Activated CD4-positive, alpha-beta T cell treated with anti-CD3 and anti-CD28 coated beads, Interleukin-2, amount 10 ng/mL, durations not matched to agents 24 days and 14 days (primary cell): ENCODE measurements around the gene HTR2B. TPM values are rescaled to one million over a fixed set of nuclear protein-coding genes. Genes with fewer than 3 reads are reported as not detected.
A peak's percentile ranks its signal among the peaks of the same experiment; 100 is the strongest.

ENCODE experiments used
- DNase-seq: peaks from one replicate; pipeline ENCODE4 v3.0.0; 2022
- H3K27ac Mint-ChIP-seq: one replicate; pipeline ENCODE4 v1.8.0; 2022; ENCODE audit warnings: mild to moderate bottlenecking, mixed read lengths
- H3K27me3 Mint-ChIP-seq: one replicate; pipeline ENCODE4 v1.8.0; 2022; ENCODE audit warnings: mixed read lengths
- H3K36me3 Mint-ChIP-seq: one replicate; pipeline ENCODE4 v1.8.0; 2022; ENCODE audit warnings: low read depth, mild to moderate bottlenecking, mixed read lengths
- H3K4me1 Mint-ChIP-seq: one replicate; pipeline ENCODE4 v1.8.0; 2021; ENCODE audit warnings: mixed read lengths
- H3K4me3 Mint-ChIP-seq: one replicate; pipeline ENCODE4 v1.8.0; 2022; ENCODE audit warnings: mild to moderate bottlenecking, moderate library complexity, mixed read lengths
- H3K9me3 Mint-ChIP-seq: one replicate; pipeline ENCODE4 v1.8.0; 2021; ENCODE audit warnings: mixed read lengths
- intact Hi-C: fragments of 100-400 bp; cut with micrococcal nuclease; formaldehyde crosslinking; loops from one replicate; pipeline ENCODE4 v1.15.1; 2023
- total RNA-seq: library from RNA; stranded (reverse); gene quantifications from 2 replicates; pipeline ENCODE4 v1.2.3, GENCODE V29; 2022

HTR2B gene
- total RNA-seq, result 0.09 TPM in 1 of 2 replicates, not detected in the other

GRCh38 chr2:231124838-231125568 lies at the start of gene HTR2B:
Gene HTR2B, minus strand, starts transcription at chr2:231125042. Its CDS starts 1,278 bp downstream, at chr2:231123764.
- peaks cover 2% of the 10 kb centered on the region for H3K36me3 Mint-ChIP-seq
- H3K27ac Mint-ChIP-seq, result no peak within 1 kb of the TSS
- peak; percentile 60 for DNase-seq
- peaks cover 17% of the 10 kb centered on the region for H3K4me1 Mint-ChIP-seq
- no peaks in the 10 kb centered on the region for H3K9me3 Mint-ChIP-seq
- no peaks in the 10 kb centered on the region for H3K27me3 Mint-ChIP-seq
- intact Hi-C loops, result loop anchor here (1.0 kb wide), 1 partner anchor 43 kb away; no protein-coding TSS in a partner anchor
- peak within 1 kb of the TSS; percentile 26 for H3K4me3 Mint-ChIP-seq

- no peak for DNase-seq
- Mint-ChIP-seq H3K36me3 (peaks cover 55% of the 10 kb centered on the region), H3K4me3 (no peak overlapping the region), H3K4me1 (peaks cover 8% of the 10 kb centered on the region), H3K27ac (no peak overlapping the region), H3K27me3 (no peaks in the 10 kb centered on the region), H3K9me3 (no peaks in the 10 kb centered on the region)
- intact Hi-C loops, result no loop called here
Observed at GRCh38 chr2:231174211-231174651, 49.4 kb upstream of the HTR2B start.

DNA sequence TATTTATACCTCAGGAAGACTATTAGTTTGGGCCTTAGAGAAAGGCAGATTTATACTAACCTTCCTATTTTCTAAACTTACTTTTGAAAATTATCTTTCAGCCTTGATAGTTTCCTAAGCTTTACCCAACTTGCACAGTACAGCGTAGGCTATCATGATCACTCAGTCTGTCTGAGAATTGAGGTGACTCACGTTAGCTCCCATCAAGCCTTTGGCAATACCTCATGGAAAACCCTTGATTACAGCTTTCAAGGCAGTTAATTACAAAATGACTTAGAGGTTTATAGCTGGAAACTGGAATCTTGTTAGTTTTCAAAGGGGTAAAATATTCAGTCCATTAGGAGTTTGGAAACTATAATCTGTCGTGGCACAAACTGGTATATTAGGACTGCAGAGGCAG lies 47.2 kb upstream of the HTR2B start:
- Mint-ChIP-seq H3K4me3 (no peak overlapping the region), H3K36me3 (peaks cover 66% of the 10 kb centered on the region), H3K27me3 (no peaks in the 10 kb centered on the region), H3K4me1 (peaks cover 23% of the 10 kb centered on the region), H3K9me3 (no peaks in the 10 kb centered on the region), H3K27ac (no peak overlapping the region)
- intact Hi-C loops, result no loop called here
- DNase-seq, result no peak

DNA sequence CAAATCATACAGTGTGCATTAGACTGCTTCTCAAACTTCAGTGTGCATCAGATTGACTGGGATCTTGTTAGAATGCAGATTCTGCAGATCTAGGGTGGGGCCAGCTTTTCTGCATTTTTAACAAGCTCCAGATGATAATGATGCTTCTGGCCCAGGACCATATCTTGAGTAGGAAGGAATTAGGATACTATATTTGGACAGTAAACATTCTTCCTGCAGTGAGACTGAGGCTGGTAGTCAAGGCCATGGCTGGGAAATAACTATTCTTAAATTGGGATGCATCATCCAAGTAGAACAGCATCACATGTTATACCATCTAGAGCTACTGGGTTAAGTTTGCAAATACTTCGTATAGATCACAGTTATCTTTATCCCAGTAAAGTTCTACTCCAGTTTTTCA lies 45.2 kb upstream of the HTR2B start:
- peaks cover 71% of the 10 kb centered on the region for H3K36me3 Mint-ChIP-seq
- intact Hi-C loops, result no loop called here
- no peak overlapping the region for H3K27ac Mint-ChIP-seq
- H3K4me1 Mint-ChIP-seq, result peaks cover 22% of the 10 kb centered on the region
- H3K27me3 Mint-ChIP-seq, result no peaks in the 10 kb centered on the region
- no peak overlapping the region for H3K4me3 Mint-ChIP-seq
- no peak for DNase-seq
- no peaks in the 10 kb centered on the region for H3K9me3 Mint-ChIP-seq

- Mint-ChIP-seq H3K9me3 (no peaks in the 10 kb centered on the region), H3K27ac (no peak overlapping the region), H3K4me3 (no peak overlapping the region), H3K4me1 (peaks cover 22% of the 10 kb centered on the region), H3K27me3 (no peaks in the 10 kb centered on the region), H3K36me3 (peaks cover 71% of the 10 kb centered on the region)
- intact Hi-C loops, result no loop called here
- peak; percentile 44 for DNase-seq
Observed at GRCh38 chr2:231169488-231169887, 44.6 kb upstream of the HTR2B start.

- intact Hi-C loops, result loop anchor here (1.0 kb wide), 1 partner anchor 43 kb away; the partner anchor contains the start of gene HTR2B
- H3K4me3 Mint-ChIP-seq, result no peak overlapping the region
- DNase-seq, result peak; percentile 37
- peaks cover 70% of the 10 kb centered on the region for H3K36me3 Mint-ChIP-seq
- H3K27me3 Mint-ChIP-seq, result no peaks in the 10 kb centered on the region
- peak overlapping the region; percentile 68 for H3K27ac Mint-ChIP-seq
- H3K9me3 Mint-ChIP-seq, result no peaks in the 10 kb centered on the region
- peaks cover 22% of the 10 kb centered on the region for H3K4me1 Mint-ChIP-seq
Observed at GRCh38 chr2:231168460-231169139, 43.8 kb upstream of the HTR2B start.

- H3K4me1 Mint-ChIP-seq, result peaks cover 25% of the 10 kb centered on the region
- H3K27ac Mint-ChIP-seq, result peak overlapping the region; percentile 68
- peaks cover 70% of the 10 kb centered on the region for H3K36me3 Mint-ChIP-seq
- no peak overlapping the region for H3K4me3 Mint-ChIP-seq
- no peaks in the 10 kb centered on the region for H3K27me3 Mint-ChIP-seq
- peak; percentile 29 for DNase-seq
- H3K9me3 Mint-ChIP-seq, result no peaks in the 10 kb centered on the region
- intact Hi-C loops, result loop anchor here (1.0 kb wide), 1 partner anchor 43 kb away; the partner anchor contains the start of gene HTR2B
Observed at GRCh38 chr2:231167745-231168459, 43.1 kb upstream of the HTR2B start.

DNA sequence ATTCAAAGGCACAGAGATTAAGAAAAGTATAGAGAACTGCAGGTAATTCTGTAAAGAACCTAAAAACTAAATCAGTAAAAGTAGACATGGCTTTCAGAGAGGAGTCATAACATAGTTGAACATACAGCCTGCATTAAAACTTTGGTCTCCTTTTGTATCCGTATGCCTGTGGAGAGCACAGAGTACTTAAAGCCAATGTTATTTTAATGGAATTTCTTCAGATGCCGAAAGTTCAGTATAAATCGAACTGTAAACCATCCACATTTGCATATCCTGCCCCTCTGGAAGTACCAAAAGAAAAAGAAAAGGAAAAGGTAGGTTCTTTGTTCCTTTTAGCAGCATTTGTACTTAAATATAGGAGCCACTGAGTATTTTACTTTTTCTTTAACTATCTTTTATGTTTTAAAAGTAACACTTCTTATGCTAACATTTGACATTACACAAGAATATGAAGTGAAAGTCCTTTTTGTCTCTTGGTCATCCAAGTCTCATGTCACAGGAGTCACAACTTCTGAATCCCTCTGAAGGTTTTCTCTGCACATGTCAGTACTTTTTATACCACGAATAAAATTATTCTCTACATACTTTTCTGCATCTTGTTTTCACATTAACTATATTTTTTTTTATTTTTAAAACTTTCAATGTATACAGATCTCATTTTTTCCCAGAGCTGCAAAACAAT lies 38.7 kb upstream of the HTR2B start:
- no peaks in the 10 kb centered on the region for H3K27me3 Mint-ChIP-seq
- peaks cover 56% of the 10 kb centered on the region for H3K36me3 Mint-ChIP-seq
- no peaks in the 10 kb centered on the region for H3K9me3 Mint-ChIP-seq
- peaks cover 34% of the 10 kb centered on the region for H3K4me1 Mint-ChIP-seq
- no peak overlapping the region for H3K27ac Mint-ChIP-seq
- DNase-seq, result peak; percentile 49
- intact Hi-C loops, result loop anchor here (5.0 kb wide), 1 partner anchor 61 kb away; no protein-coding TSS in a partner anchor
- no peak overlapping the region for H3K4me3 Mint-ChIP-seq

DNA sequence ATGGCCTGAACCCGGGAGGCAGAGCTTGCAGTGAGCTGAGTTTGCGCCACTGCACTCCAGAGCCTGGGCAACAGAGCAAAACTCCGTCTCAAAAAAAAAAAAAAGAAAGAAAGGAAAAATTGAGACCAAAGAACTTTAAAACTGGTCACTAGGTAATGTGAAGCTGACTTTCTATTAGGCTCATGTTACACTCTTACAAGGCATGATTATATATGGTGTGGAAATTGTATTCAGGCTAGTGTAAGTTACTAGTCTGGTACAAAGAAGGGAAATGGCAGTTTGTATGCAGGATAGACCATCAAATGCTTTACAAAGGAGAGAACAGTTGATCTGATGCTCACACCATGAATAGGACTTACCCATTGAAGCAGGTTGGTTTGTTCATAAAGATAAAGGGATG lies 38.2 kb upstream of the HTR2B start:
- H3K36me3 Mint-ChIP-seq, result peaks cover 56% of the 10 kb centered on the region
- DNase-seq, result no peak
- H3K9me3 Mint-ChIP-seq, result no peaks in the 10 kb centered on the region
- H3K4me1 Mint-ChIP-seq, result peaks cover 29% of the 10 kb centered on the region
- H3K27ac Mint-ChIP-seq, result no peak overlapping the region
- H3K27me3 Mint-ChIP-seq, result no peaks in the 10 kb centered on the region
- H3K4me3 Mint-ChIP-seq, result no peak overlapping the region
- intact Hi-C loops, result loop anchor here (5.0 kb wide), 1 partner anchor 61 kb away; no protein-coding TSS in a partner anchor

DNA sequence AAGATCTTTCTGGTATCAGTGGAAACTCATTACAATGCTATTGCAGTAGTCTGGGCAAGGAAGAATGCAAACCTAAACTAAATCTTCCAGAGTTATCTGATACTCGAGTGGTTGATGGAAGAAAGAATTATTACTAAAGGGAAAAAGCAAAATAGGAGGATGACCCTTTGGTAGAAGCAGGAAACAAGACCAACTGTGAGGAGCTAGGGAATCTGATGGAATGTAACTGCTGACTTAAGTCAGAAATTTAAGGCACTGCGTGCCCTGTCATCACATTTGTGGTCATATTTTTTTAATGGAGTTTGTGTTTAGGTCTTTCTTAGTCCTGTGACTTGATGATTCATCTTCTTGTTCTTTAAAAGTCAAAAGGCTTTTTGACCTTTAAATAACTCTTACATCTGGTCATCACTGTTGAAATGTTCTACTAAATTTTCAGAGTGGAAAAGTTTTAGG lies 37.1 kb upstream of the HTR2B start:
- Mint-ChIP-seq H3K27me3 (no peaks in the 10 kb centered on the region), H3K9me3 (no peaks in the 10 kb centered on the region), H3K27ac (peak overlapping the region; percentile 85), H3K4me1 (peaks cover 18% of the 10 kb centered on the region), H3K4me3 (peak overlapping the region; percentile 32), H3K36me3 (peaks cover 47% of the 10 kb centered on the region)
- intact Hi-C loops, result loop anchor here (5.0 kb wide), 1 partner anchor 60 kb away; no protein-coding TSS in a partner anchor
- DNase-seq, result peak; percentile 24

DNA sequence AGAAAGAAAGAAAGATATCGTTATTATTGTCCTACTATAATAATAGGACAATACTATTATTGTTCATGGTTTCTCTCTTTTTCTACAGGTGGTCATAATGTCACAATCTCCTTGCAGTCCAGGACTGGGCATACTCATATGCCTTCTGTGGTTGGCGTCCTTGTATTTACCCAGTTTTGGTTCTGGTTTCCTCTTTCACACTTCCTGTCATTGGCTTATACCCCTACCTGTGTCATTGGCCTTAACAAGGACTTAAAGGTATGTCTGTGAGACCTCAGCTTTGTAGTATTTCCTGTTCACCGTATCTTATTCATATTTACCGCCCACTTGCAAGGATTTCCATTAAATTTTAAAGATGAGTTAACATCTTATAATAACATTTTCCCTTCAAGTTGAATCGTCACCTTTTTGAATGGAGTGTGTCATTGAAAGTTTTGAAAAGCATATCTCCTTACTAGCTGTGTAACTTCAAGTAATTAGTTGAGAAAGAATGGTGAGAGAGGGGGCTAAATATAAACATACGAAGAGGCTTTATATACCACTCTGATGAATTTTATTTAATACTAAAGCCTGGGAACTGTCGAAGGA lies 36.5 kb upstream of the HTR2B start:
- Mint-ChIP-seq H3K27ac (peak overlapping the region; percentile 85), H3K9me3 (no peaks in the 10 kb centered on the region), H3K4me1 (peaks cover 17% of the 10 kb centered on the region), H3K27me3 (no peaks in the 10 kb centered on the region), H3K36me3 (peaks cover 43% of the 10 kb centered on the region), H3K4me3 (peak overlapping the region; percentile 32)
- intact Hi-C loops, result loop anchor here (5.0 kb wide), 1 partner anchor 59 kb away; no protein-coding TSS in a partner anchor
- peak; percentile 55 for DNase-seq

DNA sequence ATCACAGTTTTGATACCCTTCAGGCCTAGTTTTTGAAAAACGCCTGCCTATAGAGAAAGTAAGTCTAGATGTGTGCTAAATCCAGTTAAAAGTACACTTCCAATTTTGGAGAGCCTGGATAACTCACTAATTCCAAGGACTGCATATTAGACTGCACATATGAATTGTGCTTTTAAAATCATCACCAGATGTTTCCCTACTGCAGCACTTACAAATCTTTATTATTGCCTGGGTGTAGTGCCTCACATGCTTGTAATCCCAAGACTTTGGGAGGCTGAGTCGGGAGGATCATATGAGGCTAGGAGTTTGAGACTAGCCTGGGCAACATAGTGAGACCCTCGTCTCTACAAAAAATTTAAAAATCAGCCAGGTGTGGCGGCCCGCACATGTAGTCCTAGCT lies 35.9 kb upstream of the HTR2B start:
- Mint-ChIP-seq H3K9me3 (no peaks in the 10 kb centered on the region), H3K36me3 (peaks cover 39% of the 10 kb centered on the region), H3K4me3 (no peak overlapping the region), H3K27ac (no peak overlapping the region), H3K4me1 (peaks cover 17% of the 10 kb centered on the region), H3K27me3 (no peaks in the 10 kb centered on the region)
- DNase-seq, result peak; percentile 47
- intact Hi-C loops, result loop anchor here (5.0 kb wide), 1 partner anchor 58 kb away; no protein-coding TSS in a partner anchor

DNA sequence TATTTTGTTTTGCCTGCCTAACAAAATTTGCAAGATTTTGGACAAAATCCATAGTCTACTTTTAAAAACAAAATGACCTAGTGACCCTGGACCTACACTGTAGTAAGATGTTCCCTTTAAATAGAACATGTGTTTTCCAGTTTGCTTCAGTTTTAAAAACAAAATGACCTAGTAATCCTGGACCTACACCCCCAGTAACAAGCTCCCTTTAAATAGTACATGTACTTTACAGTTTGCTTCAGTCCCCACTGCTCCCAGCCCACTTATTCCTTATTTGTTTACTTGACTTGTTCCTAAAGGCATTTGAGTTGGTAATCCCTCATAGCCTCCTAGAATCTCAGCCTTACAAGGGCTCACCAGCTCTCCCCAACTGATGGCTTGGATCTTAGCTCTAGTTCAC lies 34.5 kb upstream of the HTR2B start:
- Mint-ChIP-seq H3K4me1 (peaks cover 17% of the 10 kb centered on the region), H3K4me3 (no peak overlapping the region), H3K27me3 (no peaks in the 10 kb centered on the region), H3K36me3 (peaks cover 34% of the 10 kb centered on the region), H3K9me3 (no peaks in the 10 kb centered on the region), H3K27ac (no peak overlapping the region)
- intact Hi-C loops, result no loop called here
- DNase-seq, result no peak
